SH-SY5Y (cell line): ENCODE results near the gene CTNNA1.

Experiments used
- GATA2 ChIP-seq: IDR thresholded peaks from 2 replicates; pipeline ENCODE4 v1.6.1; 2011; ENCODE audit warnings: mild to moderate bottlenecking, low read depth, low read length
- GATA3 ChIP-seq: IDR thresholded peaks from 2 replicates; pipeline ENCODE4 v1.6.1; 2011; ENCODE audit warnings: low read depth, mild to moderate bottlenecking, low read length, moderate library complexity

- no peak for TF ChIP-seq GATA2
- no peak for TF ChIP-seq GATA3
Measured at GRCh38 chr5:138981586-138981985, 228.4 kb downstream of the CTNNA1 start.
